ENCODE results near the gene MYBPH. TPM values are rescaled to one million over a fixed set of nuclear protein-coding genes. Genes with fewer than 3 reads are reported as not detected.

The MYBPH gene
- polyA plus RNA-seq, 1 donor from 2014 or later = not detected

GRCh38 chr1:203187304-203187685 is 11.7 kb upstream of the MYBPH start:
- Histone ChIP-seq H4K20me1 (ENCODE audit: insufficient read depth) (no peaks in the 10 kb centered on the region), H3K36me3 (ENCODE audit: insufficient read depth, low read length) (no peaks in the 10 kb centered on the region), H3K9me2 (ENCODE audit: insufficient read depth, low read length) (no peaks in the 10 kb centered on the region), H3K79me2 (replicated peaks; ENCODE audit: insufficient read depth, low read length) (no peaks in the 10 kb centered on the region), H3K4me2 (ENCODE audit: low read length) (no peak overlapping the region), H3K9ac (ENCODE audit: low read length) (no peak overlapping the region), H2AFZ (ENCODE audit: low read depth, low read length) (no peak overlapping the region), H3K9me3 (ENCODE audit: low read length) (no peaks in the 10 kb centered on the region), H3F3A (ENCODE audit: insufficient read depth, low read length, poor library complexity, severe bottlenecking) (no peaks in the 10 kb centered on the region), H3K27me3 (ENCODE audit: insufficient read depth, low read depth, low read length) (no peaks in the 10 kb centered on the region), H3K4me3 (ENCODE audit: low read length) (no peak overlapping the region), H3K27ac (ENCODE audit: low read length) (no peak overlapping the region)
- TF ChIP-seq POLR2AphosphoS5 (IDR thresholded peaks at IDR 0.05) = no peak
- TF ChIP-seq REST (IDR thresholded peaks at IDR 0.05; ENCODE audit: borderline replicate concordance) = no peak
- TF ChIP-seq TAF1 (IDR thresholded peaks at IDR 0.05; ENCODE audit: low read depth) = no peak
- no peak for TF ChIP-seq CTCF (IDR thresholded peaks at IDR 0.05; ENCODE audit: poor library complexity, severe bottlenecking)
- no peak for TF ChIP-seq MXI1 (conservative IDR thresholded peaks at IDR 0.05; ENCODE audit: poor library complexity, severe bottlenecking)
- no peak for TF ChIP-seq EZH2 (IDR thresholded peaks at IDR 0.05; ENCODE audit: borderline replicate concordance, insufficient read depth, low read length, poor library complexity, severe bottlenecking)
- no peak for TF ChIP-seq EP300 (conservative IDR thresholded peaks at IDR 0.05; ENCODE audit: poor library complexity, severe bottlenecking)
- no peak for TF ChIP-seq RAD21 (conservative IDR thresholded peaks at IDR 0.05)
- no peak for TF ChIP-seq SMC3 (conservative IDR thresholded peaks at IDR 0.05; ENCODE audit: poor library complexity)

GRCh38 chr1:203186446-203187303 is 11.0 kb upstream of the MYBPH start, which contains the start of gene CHI3L1:
Gene CHI3L1, minus strand, starts transcription at chr1:203186704. Its CDS starts 81 bp downstream, at chr1:203186623.
- TF ChIP-seq TAF1 (IDR thresholded peaks at IDR 0.05; ENCODE audit: low read depth) (no peak), SMC3 (conservative IDR thresholded peaks at IDR 0.05; ENCODE audit: poor library complexity) (no peak), MXI1 (conservative IDR thresholded peaks at IDR 0.05; ENCODE audit: poor library complexity, severe bottlenecking) (no peak), POLR2AphosphoS5 (IDR thresholded peaks at IDR 0.05) (no peak), RAD21 (conservative IDR thresholded peaks at IDR 0.05) (no peak)
- Histone ChIP-seq H3K9me3 (ENCODE audit: low read length) (no peaks in the 10 kb centered on the region), H3K36me3 (ENCODE audit: insufficient read depth, low read length) (no peaks in the 10 kb centered on the region), H4K20me1 (ENCODE audit: insufficient read depth) (no peaks in the 10 kb centered on the region), H3K9me2 (ENCODE audit: insufficient read depth, low read length) (no peaks in the 10 kb centered on the region), H2AFZ (ENCODE audit: low read depth, low read length) (no peak within 1 kb of the TSS), H3F3A (ENCODE audit: insufficient read depth, low read length, poor library complexity, severe bottlenecking) (no peaks in the 10 kb centered on the region), H3K9ac (ENCODE audit: low read length) (no peak within 1 kb of the TSS), H3K79me2 (replicated peaks; ENCODE audit: insufficient read depth, low read length) (no peaks in the 10 kb centered on the region), H3K4me3 (ENCODE audit: low read length) (no peak within 1 kb of the TSS), H3K27ac (ENCODE audit: low read length) (no peak within 1 kb of the TSS), H3K4me2 (ENCODE audit: low read length) (no peak within 1 kb of the TSS), H3K27me3 (ENCODE audit: insufficient read depth, low read depth, low read length) (no peaks in the 10 kb centered on the region)

All from neural cell (in vitro differentiated cells).